ENCODE measurements around the gene IL34.

The IL34 gene

GRCh38 chr16:70697594-70698170 is 51.3 kb downstream of the IL34 start:
- no peak for DNase-seq (ENCODE audit: low spot score)
- TF ChIP-seq CTCF (IDR thresholded peaks at IDR 0.05; ENCODE audit: extremely low read depth, missing control alignments) = no peak

GRCh38 chr16:70698901-70699300 is 52.5 kb downstream of the IL34 start:
- no peak for DNase-seq (ENCODE audit: low spot score)
- no peak for TF ChIP-seq CTCF (IDR thresholded peaks at IDR 0.05; ENCODE audit: extremely low read depth, missing control alignments)

- no peak for TF ChIP-seq CTCF (IDR thresholded peaks at IDR 0.05; ENCODE audit: extremely low read depth, missing control alignments)
- DNase-seq (ENCODE audit: low spot score) = no peak
Measured at GRCh38 chr16:70699696-70700095, 53.3 kb downstream of the IL34 start.

- DNase-seq (ENCODE audit: low spot score) = no peak
- TF ChIP-seq CTCF (IDR thresholded peaks at IDR 0.05; ENCODE audit: extremely low read depth, missing control alignments) = no peak
Measured at GRCh38 chr16:70700101-70701020, 54.0 kb downstream of the IL34 start.

- DNase-seq (ENCODE audit: low spot score) = no peak
- no peak for TF ChIP-seq CTCF (IDR thresholded peaks at IDR 0.05; ENCODE audit: extremely low read depth, missing control alignments)
Measured at GRCh38 chr16:70701036-70701435, 54.7 kb downstream of the IL34 start.

- no peak for DNase-seq (ENCODE audit: low spot score)
- no peak for TF ChIP-seq CTCF (IDR thresholded peaks at IDR 0.05; ENCODE audit: extremely low read depth, missing control alignments)
Measured at GRCh38 chr16:70701596-70701995, 55.2 kb downstream of the IL34 start.

GRCh38 chr16:70701998-70702397 is 55.6 kb downstream of the IL34 start:
- DNase-seq (ENCODE audit: low spot score) = no peak
- no peak for TF ChIP-seq CTCF (IDR thresholded peaks at IDR 0.05; ENCODE audit: extremely low read depth, missing control alignments)

All from GM20000 (cell line).